CD4-positive, alpha-beta T cell treated with Interleukin-17A for 4 hours (primary cell): Measurements from ENCODE around the gene CCNK.

Experiments used
- DNase-seq: peaks from one replicate; pipeline ENCODE4 v3.0.0-alpha.2; 2020; ENCODE audit warnings: mixed read lengths

CCNK gene

DNA sequence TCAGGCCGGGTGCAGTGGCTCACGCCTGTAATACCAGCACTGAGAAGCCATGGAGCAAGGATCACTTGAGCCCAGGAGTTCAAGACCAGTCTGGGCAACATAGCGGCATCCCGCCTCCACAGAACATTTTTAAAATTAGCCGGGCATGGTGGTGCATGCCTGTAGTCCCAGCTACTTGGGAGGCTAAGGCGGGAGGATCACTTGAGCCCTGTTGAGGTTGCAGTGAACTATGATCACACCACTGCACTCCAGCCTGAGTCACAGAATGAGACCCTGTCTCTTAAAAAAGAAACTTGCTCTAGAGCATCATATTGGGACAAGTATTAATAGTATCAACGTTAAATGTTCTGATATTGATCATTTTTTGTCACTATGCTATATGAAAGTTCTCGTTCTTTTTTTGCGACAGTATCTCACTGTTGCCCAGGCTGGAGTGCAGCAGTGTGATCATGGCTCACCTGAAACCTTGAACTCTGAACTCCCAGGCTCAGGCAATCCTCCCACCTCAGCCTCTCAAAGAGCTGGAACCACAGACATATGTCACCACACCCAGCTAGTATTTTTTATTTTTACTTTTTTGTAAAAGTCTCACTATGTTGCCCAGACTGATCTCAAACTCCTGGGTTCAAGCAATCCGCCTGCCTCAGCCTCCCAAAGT lies 75.1 kb downstream of the CCNK start:
- DNase-seq = no peak

DNA sequence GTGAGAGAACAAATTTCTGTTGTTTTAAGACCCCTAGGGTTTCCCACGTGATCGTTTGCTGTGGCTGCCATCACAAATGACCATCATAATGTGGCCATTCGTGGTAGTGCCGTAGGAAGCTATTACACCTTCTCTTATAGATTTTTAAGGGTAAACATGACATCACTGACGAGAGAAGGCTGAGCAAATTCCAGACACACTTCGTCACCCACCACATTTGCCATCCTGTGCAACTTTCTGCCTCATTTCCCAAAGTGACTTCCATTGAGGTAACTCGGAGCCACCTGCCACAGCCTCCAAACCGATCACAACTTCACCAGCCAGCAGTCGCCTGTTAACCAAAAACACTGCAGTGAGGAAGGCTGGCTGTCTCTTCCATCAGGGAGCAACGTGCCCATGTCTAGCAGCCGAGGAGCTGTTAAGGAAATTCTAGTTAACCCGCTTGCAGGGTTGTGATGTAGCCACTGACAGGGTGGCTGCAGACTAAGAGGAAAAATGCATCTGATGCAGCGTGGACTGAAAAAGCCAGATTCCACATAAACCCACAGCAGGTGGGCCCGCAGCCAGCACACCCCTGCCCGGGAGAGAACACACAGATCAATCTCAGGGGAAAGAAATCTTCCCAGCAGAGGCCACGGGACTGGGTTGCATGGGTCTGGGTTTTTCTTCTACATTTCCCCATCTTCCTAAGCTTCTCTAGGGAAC lies 78.2 kb downstream of the CCNK start:
- DNase-seq = no peak

DNA sequence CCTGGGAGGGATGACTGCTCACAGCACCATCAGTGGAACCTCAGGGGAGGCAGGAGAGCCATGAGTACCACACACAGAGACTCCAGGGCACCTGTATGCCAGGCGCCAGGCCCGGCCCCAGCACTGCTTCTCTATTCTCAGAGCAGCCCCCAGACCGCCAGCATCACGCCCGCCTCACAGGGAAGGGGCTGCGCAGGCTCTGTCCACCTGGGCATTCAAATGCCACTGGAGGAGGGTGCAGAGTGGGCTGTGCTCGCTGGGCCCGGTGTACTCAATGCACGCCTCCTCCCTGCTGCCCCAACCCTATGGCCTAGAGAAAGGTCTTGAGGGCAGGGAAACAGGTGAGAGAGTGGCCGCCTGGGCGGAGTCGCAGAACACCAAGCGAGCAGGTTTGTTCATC lies 79.2 kb downstream of the CCNK start:
- no peak for DNase-seq

- no peak for DNase-seq
Observed at GRCh38 chr14:99560922-99561683, 79.9 kb downstream of the CCNK start.

DNA sequence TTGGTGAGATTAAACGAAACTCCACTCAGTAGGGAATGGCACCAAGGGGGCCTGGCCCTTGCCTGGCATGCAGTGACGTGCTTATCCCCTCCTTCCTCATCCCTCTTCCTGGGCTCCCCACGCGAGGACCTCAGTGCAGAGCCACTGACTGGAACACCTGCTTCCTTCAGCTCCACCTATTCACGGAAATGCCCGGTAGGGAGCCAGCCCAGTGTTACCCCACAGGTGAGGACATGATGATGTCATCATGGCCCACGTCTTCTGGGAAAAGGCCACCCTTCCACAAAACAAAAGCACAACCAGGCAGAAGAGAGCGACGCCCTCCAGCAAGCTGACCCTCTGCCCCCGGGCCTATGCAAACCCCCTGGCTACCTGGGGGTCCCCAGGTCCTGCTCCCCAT lies 80.7 kb downstream of the CCNK start:
- DNase-seq = no peak
